ENCODE data around the gene CLSTN2. TPM values are rescaled to one million over a fixed set of nuclear protein-coding genes. Genes with fewer than 3 reads are reported as not detected.

CLSTN2 gene
- total and polyA plus RNA-seq, 4 donors = 0.09 to 2.2 (median 0.55) TPM

GRCh38 chr3:140555666-140556065, 620.7 kb downstream of the CLSTN2 start:
- no peak for DNase-seq (ENCODE audit: low spot score)
- no peaks in the 10 kb centered on the region for H3K4me1 ChIP-seq (ENCODE audit: control insufficient read depth in 4 of 4, insufficient read depth in 4 of 4, low read length in 3 of 4)
- WGBS = 78% methylated on average over 3 of the region's 3 CpGs
- H3K9me3 ChIP-seq (ENCODE audit: control insufficient read depth in 4 of 4, low read length in 3 of 4) = no peaks in the 10 kb centered on the region
- no peaks in the 10 kb centered on the region for H3K36me3 ChIP-seq (ENCODE audit: control insufficient read depth in 4 of 4, insufficient read depth in 3 of 4, low read depth in 1 of 4, low read length in 3 of 4)
- H3K27ac ChIP-seq (ENCODE audit: low read depth in 1 of 2, low read length in 2 of 2) = no peak overlapping the region
- TF ChIP-seq ZBTB33 (IDR thresholded peaks at IDR 0.05) (no peak), NR2F2 (IDR thresholded peaks at IDR 0.05) (no peak), CTCF (IDR thresholded peaks at IDR 0.05; ENCODE audit: low read depth, low read length, missing input control) (no peak), FOXA1 (IDR thresholded peaks at IDR 0.05) (no peak), YY1 (IDR thresholded peaks at IDR 0.05) (no peak), TAF1 (conservative IDR thresholded peaks at IDR 0.05) (no peak), EGR1 (IDR thresholded peaks at IDR 0.05; ENCODE audit: low read depth in 2 of 2) (no peak), GABPA (IDR thresholded peaks at IDR 0.05 in 1 of 2, conservative IDR thresholded peaks at IDR 0.05 in 1 of 2) (no peak), MAX (IDR thresholded peaks at IDR 0.05) (no peak), HNF4G (IDR thresholded peaks at IDR 0.05) (no peak), FOXA2 (IDR thresholded peaks at IDR 0.05) (no peak), SP1 (IDR thresholded peaks at IDR 0.05) (no peak), HNF4A (conservative IDR thresholded peaks at IDR 0.05) (no peak), RAD21 (IDR thresholded peaks at IDR 0.05) (no peak), ATF3 (IDR thresholded peaks at IDR 0.05) (no peak), REST (IDR thresholded peaks at IDR 0.05) (no peak), RXRA (IDR thresholded peaks at IDR 0.05) (no peak), JUND (IDR thresholded peaks at IDR 0.05) (no peak)
- no peak overlapping the region for H3K4me3 ChIP-seq (ENCODE audit: low read depth in 1 of 3, low read length in 3 of 3)
- no peak overlapping the region for H3K9ac ChIP-seq (ENCODE audit: low read depth in 1 of 2, low read length in 2 of 2)
- H3K27me3 ChIP-seq (ENCODE audit: control insufficient read depth in 4 of 4, insufficient read depth in 4 of 4, low read length in 3 of 4) = no peaks in the 10 kb centered on the region
